Neural progenitor cell (in vitro differentiated cells): Measurements from ENCODE around the gene ZBTB20.

ENCODE experiments used
- CTCF ChIP-seq: fragments of 200-600 bp; sonication (generic); IDR thresholded peaks from 2 replicates; pipeline ENCODE4 v1.5.1; 2017; ENCODE audit warnings: antibody characterized with exemption, mild to moderate bottlenecking
- EZH2 ChIP-seq: fragments of 200-600 bp; sonication (generic); IDR thresholded peaks from 2 replicates; pipeline ENCODE4 v1.6.1; 2017; ENCODE audit warnings: antibody characterized with exemption, mild to moderate bottlenecking, moderate library complexity
- EZH2phosphoT487 ChIP-seq: fragments of 200-600 bp; sonication (generic); IDR thresholded peaks from 2 replicates; pipeline ENCODE4 v1.6.1; 2017; ENCODE audit warnings: antibody characterized with exemption

DNA sequence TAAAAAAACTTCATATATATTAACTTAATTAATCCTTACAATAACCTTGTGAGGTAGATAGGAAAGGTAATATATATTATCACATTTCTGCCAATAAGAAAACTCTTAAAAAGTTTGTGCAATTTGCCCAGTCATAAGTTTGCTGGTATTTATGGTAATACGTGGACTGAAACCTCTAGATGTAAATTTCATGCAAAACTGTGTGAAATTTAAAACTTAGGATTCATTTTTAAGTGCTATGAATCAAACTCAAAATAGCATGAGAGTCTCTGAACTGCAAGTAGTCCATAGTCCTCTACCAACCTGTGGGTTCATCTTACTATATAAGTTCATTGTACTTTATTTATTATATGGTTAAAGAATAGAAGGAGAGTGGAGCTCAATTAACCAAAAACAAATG lies 56.4 kb downstream of the ZBTB20 start:
- no peak for TF ChIP-seq CTCF
- no peak for TF ChIP-seq EZH2
- no peak for TF ChIP-seq EZH2phosphoT487
